Measurements from ENCODE around the gene R3HDM2.
"Not testable (repeated sequence)": the region's sequence is repeated elsewhere in the genome, so short reads cannot be mapped to it uniquely, and the experiment has no call there.

Gene R3HDM2

GRCh38 chr12:57320639-57321038, 110.2 kb downstream of the R3HDM2 start:
- H3K4me3 ChIP-seq = no peak overlapping the region
- H3K4me2 ChIP-seq = no peak overlapping the region
- H3K4me1 ChIP-seq = peaks cover 7 to 24% (median 15%) of the 10 kb centered on the region in 10 experiments
- H4K20me1 ChIP-seq = peaks cover 0 to 5% (median 0%) of the 10 kb centered on the region in 11 experiments; a peak in 2 of 22 replicates
- no peaks in the 10 kb centered on the region for H3K27me3 ChIP-seq
- TF ChIP-seq Cebpa-rat (IDR thresholded peaks at IDR 0.05) = no peak
- H3K9me3 ChIP-seq (replicated peaks in 1 of 11) = no peaks in the 10 kb centered on the region
- H3K36me3 ChIP-seq = peaks cover 0 to 11% (median 4%) of the 10 kb centered on the region in 11 experiments; a peak in 4 of 22 replicates
- no peak overlapping the region for H3K9ac ChIP-seq
- no peak overlapping the region for H3K27ac ChIP-seq

- Histone ChIP-seq H3K4me2 (peak overlapping the region in 3 of 11 experiments; percentile 27 to 57 (median 55); a peak in 4 of 22 replicates), H4K20me1 (peaks cover 0 to 5% (median 0%) of the 10 kb centered on the region in 11 experiments; a peak in 2 of 22 replicates), H3K36me3 (peaks cover 0 to 9% (median 0%) of the 10 kb centered on the region in 11 experiments; a peak in 4 of 22 replicates), H3K4me1 (peaks cover 0 to 17% (median 10%) of the 10 kb centered on the region in 10 experiments; a peak in 17 of 20 replicates), H3K27me3 (no peaks in the 10 kb centered on the region), H3K9me3 (replicated peaks in 1 of 11) (no peaks in the 10 kb centered on the region), H3K4me3 (no peak overlapping the region), H3K27ac (no peak overlapping the region), H3K9ac (peak overlapping the region in 2 of 11 experiments; percentile 38 to 39; a peak in 1 of 22 replicates)
- no peak for TF ChIP-seq Cebpa-rat (IDR thresholded peaks at IDR 0.05)
Observed at GRCh38 chr12:57319678-57320469, 111.0 kb downstream of the R3HDM2 start.

GRCh38 chr12:57315681-57316080, 115.2 kb downstream of the R3HDM2 start:
- H3K36me3 ChIP-seq = peaks cover 0 to 25% (median 0%) of the 10 kb centered on the region in 11 experiments; a peak in 6 of 22 replicates
- H3K4me1 ChIP-seq = peaks cover 0 to 17% (median 0%) of the 10 kb centered on the region in 10 experiments; a peak in 8 of 20 replicates
- H3K4me2 ChIP-seq = no peak overlapping the region
- no peaks in the 10 kb centered on the region for H3K9me3 ChIP-seq (replicated peaks in 1 of 11)
- no peak overlapping the region for H3K4me3 ChIP-seq
- H3K9ac ChIP-seq = no peak overlapping the region
- TF ChIP-seq Cebpa-rat (IDR thresholded peaks at IDR 0.05) = no peak
- H3K27me3 ChIP-seq = no peaks in the 10 kb centered on the region
- H3K27ac ChIP-seq = no peak overlapping the region
- peaks cover 0 to 5% (median 0%) of the 10 kb centered on the region in 11 experiments; a peak in 2 of 22 replicates for H4K20me1 ChIP-seq

- not testable (repeated sequence) for H3K4me3 ChIP-seq; H3K9ac ChIP-seq; H3K9me3 ChIP-seq (replicated peaks in 1 of 11); H4K20me1 ChIP-seq; H3K27ac ChIP-seq; H3K27me3 ChIP-seq
- Histone ChIP-seq H3K36me3 (peaks cover 4 to 34% (median 17%) of the 10 kb centered on the region in 11 experiments; a peak in 19 of 22 replicates), H3K4me2 (0 out of 22 replicates have a peak overlapping the region, but pooled peaks of 1 of the 11 experiments have one; percentile 5), H3K4me1 (peaks cover 0 to 15% (median 0%) of the 10 kb centered on the region in 10 experiments; a peak in 6 of 20 replicates)
Observed at GRCh38 chr12:57312287-57312686, 118.6 kb downstream of the R3HDM2 start.

GRCh38 chr12:57309420-57309819, 121.4 kb downstream of the R3HDM2 start:
- H3K36me3 ChIP-seq = peaks cover 22 to 60% (median 41%) of the 10 kb centered on the region in 11 experiments
- no peak for TF ChIP-seq Cebpa-rat (IDR thresholded peaks at IDR 0.05)
- no peaks in the 10 kb centered on the region; a peak in 1 of 22 replicates for H4K20me1 ChIP-seq
- peak overlapping the region in 2 of 11 experiments; percentile 14 to 44; a peak in 2 of 22 replicates for H3K9ac ChIP-seq
- H3K27me3 ChIP-seq = no peaks in the 10 kb centered on the region
- H3K4me1 ChIP-seq = peaks cover 0 to 15% (median 0%) of the 10 kb centered on the region in 10 experiments; a peak in 6 of 20 replicates
- H3K9me3 ChIP-seq (replicated peaks in 1 of 11) = peaks cover 0 to 12% (median 5%) of the 10 kb centered on the region in 11 experiments; a peak in 9 of 22 replicates
- peak overlapping the region in 2 of 11 experiments; percentile 3 to 14; a peak in 1 of 22 replicates for H3K27ac ChIP-seq
- peak overlapping the region in 2 of 11 experiments; percentile 34 to 55; a peak in 3 of 22 replicates for H3K4me2 ChIP-seq
- no peak overlapping the region for H3K4me3 ChIP-seq

DNA sequence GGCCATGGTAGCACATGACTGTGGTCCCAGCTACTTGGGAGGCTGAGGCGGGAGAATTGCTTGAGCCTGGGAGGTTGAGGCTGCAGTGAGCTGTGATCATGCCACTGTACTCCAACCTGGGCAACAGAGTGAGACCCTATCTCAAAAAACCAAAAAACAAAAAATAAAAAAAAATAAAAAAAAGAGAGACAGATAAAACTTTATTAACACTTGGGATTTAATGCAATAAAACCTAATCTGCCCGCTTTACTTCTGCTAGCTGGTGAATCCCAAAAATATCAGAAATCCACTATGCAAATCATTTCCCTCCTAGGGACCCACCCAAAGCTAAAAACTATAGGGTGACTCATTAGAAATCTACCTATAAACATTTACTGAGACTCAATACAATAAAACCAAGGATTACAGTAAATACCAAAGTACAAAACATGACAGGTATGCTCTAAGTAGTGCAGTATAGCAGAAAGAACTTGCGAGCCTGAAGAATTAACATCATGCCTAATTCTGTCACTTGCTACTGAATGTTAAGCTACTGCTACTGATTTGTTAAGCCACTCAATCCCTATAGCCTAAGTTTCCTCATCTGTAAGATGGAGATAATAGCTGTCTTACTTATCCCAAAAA, 129.8 kb downstream of the R3HDM2 start:
- no peak overlapping the region for H3K4me2 ChIP-seq
- H4K20me1 ChIP-seq = no peaks in the 10 kb centered on the region
- no peaks in the 10 kb centered on the region for H3K4me1 ChIP-seq
- peaks cover 0 to 12% (median 5%) of the 10 kb centered on the region in 11 experiments; a peak in 9 of 22 replicates for H3K9me3 ChIP-seq (replicated peaks in 1 of 11)
- no peak overlapping the region for H3K4me3 ChIP-seq
- H3K27me3 ChIP-seq = no peaks in the 10 kb centered on the region
- peaks cover 84 to 99% (median 95%) of the 10 kb centered on the region in 11 experiments for H3K36me3 ChIP-seq
- TF ChIP-seq Cebpa-rat (IDR thresholded peaks at IDR 0.05) = no peak
- H3K27ac ChIP-seq = no peak overlapping the region
- H3K9ac ChIP-seq = no peak overlapping the region

DNA sequence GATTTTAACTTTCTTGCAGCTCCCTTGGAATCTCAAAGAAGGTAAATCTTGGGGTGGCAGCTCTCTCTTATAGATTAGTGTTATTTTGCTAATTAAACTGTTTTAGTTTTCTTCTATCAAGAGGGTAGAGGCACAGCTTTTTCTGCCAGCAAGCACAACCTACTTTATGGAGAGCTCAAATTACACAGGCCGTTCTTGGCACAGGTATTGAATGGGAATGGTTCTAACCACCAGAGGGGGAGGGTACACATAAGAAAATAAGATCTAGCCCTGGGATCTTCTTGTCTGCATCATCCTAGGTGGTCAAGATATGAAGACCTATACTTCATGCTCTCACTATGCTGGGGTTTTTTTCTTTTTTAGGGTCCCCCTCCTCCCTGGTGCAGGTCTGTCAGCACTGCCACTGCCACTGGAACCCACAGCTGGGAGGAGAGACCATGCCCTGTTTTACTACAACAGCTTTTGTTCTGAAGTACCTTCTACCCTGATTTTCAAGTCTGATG, 131.3 kb downstream of the R3HDM2 start:
- Histone ChIP-seq H3K4me2 (no peak overlapping the region), H3K4me3 (no peak overlapping the region), H3K9me3 (replicated peaks in 1 of 11) (no peaks in the 10 kb centered on the region), H3K27ac (no peak overlapping the region), H3K36me3 (peaks cover 83 to 100% (median 97%) of the 10 kb centered on the region in 11 experiments), H3K27me3 (no peaks in the 10 kb centered on the region), H4K20me1 (no peaks in the 10 kb centered on the region), H3K4me1 (no peaks in the 10 kb centered on the region), H3K9ac (no peak overlapping the region)
- TF ChIP-seq Cebpa-rat (IDR thresholded peaks at IDR 0.05) = no peak

DNA sequence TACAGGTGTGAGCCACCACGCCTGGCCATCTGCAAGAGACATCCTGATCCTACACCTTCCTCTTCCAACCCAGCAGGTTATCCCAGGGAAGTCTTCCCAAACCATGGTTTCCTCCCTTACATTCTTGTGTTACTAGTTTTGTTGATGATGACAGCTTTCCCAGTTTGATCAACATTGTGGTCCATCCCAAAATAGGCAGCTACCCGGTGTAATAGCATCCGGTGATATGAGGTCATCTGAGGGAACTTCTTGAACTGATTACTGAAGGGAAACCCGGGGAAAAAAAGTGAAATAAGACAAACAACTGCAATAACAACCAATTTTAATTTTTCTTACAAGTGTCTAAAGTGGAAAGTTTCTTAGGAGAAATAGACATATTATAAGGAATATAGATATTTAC, 134.6 kb downstream of the R3HDM2 start:
- no peaks in the 10 kb centered on the region for H3K27me3 ChIP-seq
- H3K9ac ChIP-seq = no peak overlapping the region
- no peak overlapping the region for H3K4me2 ChIP-seq
- no peaks in the 10 kb centered on the region for H4K20me1 ChIP-seq
- H3K4me1 ChIP-seq = peaks cover 0 to 17% (median 10%) of the 10 kb centered on the region in 10 experiments; a peak in 16 of 20 replicates
- no peak for TF ChIP-seq Cebpa-rat (IDR thresholded peaks at IDR 0.05)
- no peaks in the 10 kb centered on the region for H3K9me3 ChIP-seq (replicated peaks in 1 of 11)
- no peak overlapping the region for H3K4me3 ChIP-seq
- H3K27ac ChIP-seq = no peak overlapping the region
- peaks cover 71 to 98% (median 88%) of the 10 kb centered on the region in 11 experiments for H3K36me3 ChIP-seq
